NB4 (cell line): ENCODE results near the gene SMIM17.

ENCODE experiments used
- MYC ChIP-seq: IDR thresholded peaks from 2 replicates; pipeline ENCODE4 v1.6.1; 2011; ENCODE audit warnings: low read depth, low read length
- POLR2A ChIP-seq: IDR thresholded peaks from 2 replicates; pipeline ENCODE4 v1.6.1; 2011; ENCODE audit warnings: mild to moderate bottlenecking; ENCODE audit not compliant: insufficient read length; ENCODE audit errors: extremely low read depth
- TF ChIP-seq, protein P1 (sequence below): IDR thresholded peaks from one replicate; pipeline ENCODE4 v1.5.1; 2012; ENCODE audit warnings: low read depth, low read length
- TF ChIP-seq, protein P2 (sequence below): IDR thresholded peaks from 2 replicates; pipeline ENCODE4 v1.6.1; 2011; ENCODE audit warnings: low read depth, low read length

DNA sequence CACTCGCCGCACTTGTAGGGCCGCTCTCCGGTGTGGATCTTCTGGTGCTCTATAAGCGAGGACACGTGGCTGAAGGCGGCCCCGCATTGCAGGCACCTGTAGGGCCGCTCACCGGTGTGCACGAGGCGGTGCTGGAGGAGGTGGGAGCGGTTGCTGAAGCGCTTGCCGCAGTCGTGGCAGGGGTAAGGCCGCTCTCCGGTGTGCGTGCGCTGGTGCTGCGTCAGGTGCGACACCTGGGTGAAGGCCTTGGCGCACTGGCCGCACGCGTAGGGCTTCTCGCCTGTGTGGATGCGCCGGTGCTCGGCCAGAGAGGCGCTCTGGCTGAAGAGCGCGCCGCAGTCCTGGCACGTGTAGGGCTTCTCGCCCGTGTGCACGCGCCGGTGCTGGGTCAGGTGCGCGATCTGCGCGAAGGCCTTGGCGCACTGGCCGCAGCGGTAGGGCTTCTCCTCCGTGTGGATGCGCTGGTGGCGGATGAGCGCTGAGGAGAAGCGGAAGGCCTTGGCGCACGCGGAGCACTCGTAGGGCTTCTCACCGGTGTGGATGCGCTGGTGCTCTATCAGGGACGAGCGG is 21.1 kb downstream of the SMIM17 start:
- TF ChIP-seq, protein P1, sequence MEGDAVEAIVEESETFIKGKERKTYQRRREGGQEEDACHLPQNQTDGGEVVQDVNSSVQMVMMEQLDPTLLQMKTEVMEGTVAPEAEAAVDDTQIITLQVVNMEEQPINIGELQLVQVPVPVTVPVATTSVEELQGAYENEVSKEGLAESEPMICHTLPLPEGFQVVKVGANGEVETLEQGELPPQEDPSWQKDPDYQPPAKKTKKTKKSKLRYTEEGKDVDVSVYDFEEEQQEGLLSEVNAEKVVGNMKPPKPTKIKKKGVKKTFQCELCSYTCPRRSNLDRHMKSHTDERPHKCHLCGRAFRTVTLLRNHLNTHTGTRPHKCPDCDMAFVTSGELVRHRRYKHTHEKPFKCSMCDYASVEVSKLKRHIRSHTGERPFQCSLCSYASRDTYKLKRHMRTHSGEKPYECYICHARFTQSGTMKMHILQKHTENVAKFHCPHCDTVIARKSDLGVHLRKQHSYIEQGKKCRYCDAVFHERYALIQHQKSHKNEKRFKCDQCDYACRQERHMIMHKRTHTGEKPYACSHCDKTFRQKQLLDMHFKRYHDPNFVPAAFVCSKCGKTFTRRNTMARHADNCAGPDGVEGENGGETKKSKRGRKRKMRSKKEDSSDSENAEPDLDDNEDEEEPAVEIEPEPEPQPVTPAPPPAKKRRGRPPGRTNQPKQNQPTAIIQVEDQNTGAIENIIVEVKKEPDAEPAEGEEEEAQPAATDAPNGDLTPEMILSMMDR: no peak
- TF ChIP-seq POLR2A (no peak), MYC (no peak)
- TF ChIP-seq, protein P2, sequence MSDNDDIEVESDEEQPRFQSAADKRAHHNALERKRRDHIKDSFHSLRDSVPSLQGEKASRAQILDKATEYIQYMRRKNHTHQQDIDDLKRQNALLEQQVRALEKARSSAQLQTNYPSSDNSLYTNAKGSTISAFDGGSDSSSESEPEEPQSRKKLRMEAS: no peak
